Common myeloid progenitor, CD34-positive (primary cell): ENCODE results near the gene P3H2.

Experiments used
- CTCF ChIA-PET: fragments of 350-600 bp; sonication (Branson Sonifier 250); formaldehyde crosslinking; loops from one replicate; lab custom pipeline; 2021; ENCODE audit warnings: antibody characterized with exemption; lab: Charles Lee
- POLR2A ChIA-PET: fragments of 350-600 bp; sonication (Branson Sonifier 250); formaldehyde crosslinking; loops from one replicate; lab custom pipeline; 2021; ENCODE audit warnings: antibody characterized with exemption; lab: Charles Lee
- DNase-seq, 3 donors: peaks; one replicate each; pipeline versions ENCODE4 v3.0.0 to v3.0.0-alpha.2; 2013
- H3K27ac ChIP-seq, 2 experiments: 1 replicate in 1 of 2; 2 replicates in 1 of 2; pipeline ENCODE4 v1.7.0; 2013; ENCODE audit warnings: inconsistent platforms in 2 of 2, low read length in 2 of 2, mild to moderate bottlenecking in 2 of 2, low read depth in 1 of 2, moderate library complexity in 1 of 2; ENCODE audit not compliant: severe bottlenecking in 2 of 2, insufficient read depth in 1 of 2, poor library complexity in 1 of 2
- H3K27me3 ChIP-seq, 5 experiments: replicated peaks in 2 of 5; 1 replicate in 3 of 5; 2 replicates in 2 of 5; pipeline versions ENCODE4 v1.6.1 to v1.7.0; 2013; ENCODE audit warnings: low read length in 4 of 5, mild to moderate bottlenecking in 2 of 5, moderate library complexity in 2 of 5, inconsistent platforms in 1 of 5; ENCODE audit not compliant: insufficient read depth in 5 of 5, control insufficient read depth in 4 of 5
- H3K36me3 ChIP-seq, 4 experiments: 1 replicate in 2 of 4; 2 replicates in 2 of 4; pipeline versions ENCODE4 v1.6.1 to v1.7.0; 2013; ENCODE audit warnings: low read length in 3 of 4, control low read depth in 1 of 4, mild to moderate bottlenecking in 1 of 4; ENCODE audit not compliant: control insufficient read depth in 4 of 4, insufficient read depth in 4 of 4
- H3K4me1 ChIP-seq, 4 experiments: 1 replicate in 3 of 4; 2 replicates in 1 of 4; pipeline versions ENCODE4 v1.6.1 to v1.7.1; 2013; ENCODE audit warnings: low read length in 3 of 4, mild to moderate bottlenecking in 3 of 4, control low read depth in 1 of 4, inconsistent platforms in 1 of 4, moderate library complexity in 1 of 4; ENCODE audit not compliant: control insufficient read depth in 4 of 4, insufficient read depth in 4 of 4; ENCODE audit errors: control extremely low read depth in 1 of 4
- H3K4me3 ChIP-seq, 7 experiments: 1 replicate in 4 of 7; 2 replicates in 3 of 7; pipeline versions ENCODE4 v1.5.1 to v1.7.0; 2013; ENCODE audit warnings: mild to moderate bottlenecking in 7 of 7, low read length in 6 of 7, moderate library complexity in 6 of 7, inconsistent platforms in 2 of 7, low read depth in 2 of 7, control low read depth in 1 of 7; ENCODE audit not compliant: insufficient read depth in 4 of 7, control insufficient read depth in 1 of 7; ENCODE audit errors: extremely low read depth in 1 of 7
- H3K9me3 ChIP-seq, 5 experiments: 1 replicate in 4 of 5; 2 replicates in 1 of 5; pipeline versions ENCODE4 v1.6.1 to v1.7.1; 2013; ENCODE audit warnings: low read length in 4 of 5, mild to moderate bottlenecking in 2 of 5, inconsistent platforms in 1 of 5, low read depth in 1 of 5, moderate library complexity in 1 of 5; ENCODE audit not compliant: control insufficient read depth in 4 of 5, insufficient read depth in 2 of 5; ENCODE audit errors: control extremely low read depth in 1 of 5
- WGBS: methylation state at CpG from one replicate; pipeline ENCODE4 v1.1.5; 2013; ENCODE audit not compliant: insufficient coverage; 5-methylcytosine and 5-hydroxymethylcytosine counted together

The P3H2 gene

DNA sequence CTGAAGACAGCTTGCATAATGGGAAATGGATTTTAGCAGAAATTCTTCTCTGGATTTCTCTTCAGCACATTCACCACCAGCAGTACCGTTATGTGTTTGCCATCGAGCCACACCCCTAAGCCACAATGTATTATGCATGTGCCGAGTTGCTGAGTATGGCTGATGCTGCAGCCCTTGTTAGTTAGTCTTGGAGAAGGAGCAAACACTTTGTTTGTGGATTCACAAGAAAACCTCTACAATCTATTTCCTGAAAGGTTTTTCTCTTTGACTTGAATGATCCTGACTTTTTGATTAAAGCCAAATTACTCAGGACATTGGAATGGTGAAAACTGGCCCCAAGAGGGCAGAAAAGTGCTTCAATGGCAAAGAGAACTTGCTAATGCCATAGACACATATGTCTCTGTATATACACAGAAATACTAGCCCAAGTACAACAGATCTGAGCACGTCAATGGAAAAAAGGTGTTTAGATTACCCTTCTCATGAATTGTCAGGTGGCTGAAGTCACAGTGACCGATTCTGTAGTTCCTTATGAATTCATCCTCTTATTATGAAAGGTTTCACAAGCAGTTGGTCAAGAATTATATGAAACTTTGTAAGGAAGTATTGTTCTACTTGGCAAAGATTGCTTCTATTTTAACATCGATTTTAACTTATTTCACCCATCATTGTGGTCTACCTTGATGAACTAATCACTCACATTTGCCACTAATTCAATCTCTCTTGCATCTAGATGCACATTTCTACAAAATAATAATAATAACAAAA lies 103.0 kb downstream of the P3H2 start:
- Histone ChIP-seq H3K27me3 (peaks cover 0 to 2% (median 0%) of the 10 kb centered on the region in 5 experiments), H3K9me3 (no peaks in the 10 kb centered on the region), H3K27ac (no peak overlapping the region), H3K4me3 (peak overlapping the region in 1 of 7 experiments; percentile 33), H3K36me3 (no peaks in the 10 kb centered on the region), H3K4me1 (peaks cover 0 to 4% (median 0%) of the 10 kb centered on the region in 4 experiments)
- ChIA-PET CTCF (interaction anchor here (0.8 to 3.4 kb wide), 10 partner anchors 12 to 366 kb away, joined by 3 to 12 read pairs (median 4); no protein-coding TSS in a partner anchor), POLR2A (no interaction called here)
- peak; percentile 55 to 60 (median 59) for DNase-seq
- WGBS = 68% methylated on average over 4 of the region's 6 CpGs

DNA sequence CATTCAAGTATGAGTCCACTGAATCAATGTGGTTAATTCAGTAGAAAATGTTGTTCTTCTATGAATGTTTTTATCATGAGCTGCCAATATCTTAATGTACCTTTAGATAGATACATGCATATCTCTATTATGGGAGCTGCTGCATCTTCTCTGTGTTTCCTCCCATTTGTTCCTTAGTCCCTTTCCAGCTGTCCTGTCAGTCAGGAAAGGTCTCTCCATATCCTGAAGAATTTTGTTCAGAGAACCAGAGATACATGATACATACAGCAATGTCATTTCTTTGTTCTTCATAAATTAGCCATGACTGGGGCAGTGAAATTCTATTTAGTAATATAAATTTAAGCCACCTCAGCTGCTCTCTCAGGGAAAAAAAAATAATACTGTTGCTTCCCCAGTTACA lies 103.7 kb downstream of the P3H2 start:
- Histone ChIP-seq H3K36me3 (no peaks in the 10 kb centered on the region), H3K27me3 (peaks cover 0 to 2% (median 0%) of the 10 kb centered on the region in 5 experiments), H3K27ac (no peak overlapping the region), H3K4me3 (no peak overlapping the region), H3K4me1 (peaks cover 0 to 4% (median 0%) of the 10 kb centered on the region in 4 experiments), H3K9me3 (no peaks in the 10 kb centered on the region)
- POLR2A ChIA-PET = no interaction called here
- CTCF ChIA-PET = interaction anchor here (0.8 to 3.4 kb wide), 10 partner anchors 11 to 367 kb away, joined by 3 to 12 read pairs (median 3); no protein-coding TSS in a partner anchor
- no peak for DNase-seq

DNA sequence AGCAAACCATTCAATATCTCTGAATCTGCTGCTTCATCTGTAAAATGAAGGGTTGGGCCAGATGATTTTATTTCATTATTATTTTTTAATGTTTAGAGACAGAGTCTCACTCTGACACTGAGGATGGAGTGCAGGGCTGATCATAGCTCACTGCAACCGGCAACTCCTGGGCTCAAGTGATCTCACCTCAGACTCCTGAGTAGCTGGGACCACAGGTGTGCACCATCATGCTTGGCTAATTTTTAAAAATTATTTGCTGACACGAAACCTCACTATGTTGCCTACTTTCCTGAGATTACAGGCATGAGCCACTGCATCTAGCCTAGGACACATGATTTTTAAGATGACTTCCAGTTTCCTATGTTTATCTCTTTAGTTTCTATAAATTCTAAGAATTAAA lies 105.8 kb downstream of the P3H2 start:
- peaks cover 0 to 2% (median 0%) of the 10 kb centered on the region in 5 experiments for H3K27me3 ChIP-seq
- H3K4me1 ChIP-seq = peaks cover 0 to 4% (median 0%) of the 10 kb centered on the region in 4 experiments
- H3K9me3 ChIP-seq = no peaks in the 10 kb centered on the region
- no peak overlapping the region for H3K27ac ChIP-seq
- CTCF ChIA-PET = interaction anchor here (1.4 to 3.4 kb wide), 2 partner anchors 9 to 18 kb away, joined by 4 to 12 read pairs; no protein-coding TSS in a partner anchor
- DNase-seq = no peak
- WGBS = 100% methylated on average over 1 of the region's 2 CpGs
- no peaks in the 10 kb centered on the region for H3K36me3 ChIP-seq
- H3K4me3 ChIP-seq = no peak overlapping the region
- POLR2A ChIA-PET = no interaction called here

GRCh38 chr3:190013943-190014924 lies 106.5 kb downstream of the P3H2 start:
- H3K27ac ChIP-seq = no peak overlapping the region

GRCh38 chr3:190012784-190013183 lies 107.9 kb downstream of the P3H2 start:
- no peak for DNase-seq
- ChIA-PET CTCF (interaction anchor here (1.7 to 2.2 kb wide), 3 partner anchors 9 to 372 kb away, joined by 4 to 5 read pairs (median 5); no protein-coding TSS in a partner anchor), POLR2A (no interaction called here)
- Histone ChIP-seq H3K9me3 (no peaks in the 10 kb centered on the region), H3K27me3 (peaks cover 0 to 2% (median 0%) of the 10 kb centered on the region in 5 experiments), H3K36me3 (no peaks in the 10 kb centered on the region), H3K4me1 (peaks cover 0 to 4% (median 0%) of the 10 kb centered on the region in 4 experiments), H3K4me3 (no peak overlapping the region), H3K27ac (no peak overlapping the region)
- 100% methylated on average over 5 of the region's 6 CpGs for WGBS

More at GRCh38 chr3:190013943-190014924, 106.5 kb downstream of the P3H2 start:
- no peaks in the 10 kb centered on the region for H3K9me3 ChIP-seq
- no peak for DNase-seq
- H3K4me3 ChIP-seq = no peak overlapping the region
- WGBS = 95% methylated on average over 3 of the region's 7 CpGs
- POLR2A ChIA-PET = no interaction called here
- H3K27me3 ChIP-seq = peaks cover 0 to 2% (median 0%) of the 10 kb centered on the region in 5 experiments
- no peaks in the 10 kb centered on the region for H3K36me3 ChIP-seq
- CTCF ChIA-PET = interaction anchor here (0.7 to 3.4 kb wide), 5 partner anchors 8 to 370 kb away, joined by 3 to 12 read pairs (median 3); no protein-coding TSS in a partner anchor
- H3K4me1 ChIP-seq = peaks cover 0 to 4% (median 0%) of the 10 kb centered on the region in 4 experiments

GRCh38 chr3:190012314-190012782 lies 108.3 kb downstream of the P3H2 start:
- POLR2A ChIA-PET = no interaction called here
- no peaks in the 10 kb centered on the region for H3K36me3 ChIP-seq
- H3K9me3 ChIP-seq = no peaks in the 10 kb centered on the region
- H3K4me1 ChIP-seq = peaks cover 0 to 1% (median 0%) of the 10 kb centered on the region in 4 experiments
- CTCF ChIA-PET = interaction anchor here (1.7 to 2.2 kb wide), 3 partner anchors 9 to 372 kb away, joined by 4 to 5 read pairs (median 5); no protein-coding TSS in a partner anchor
- DNase-seq = no peak
- H3K27me3 ChIP-seq = peaks cover 0 to 2% (median 0%) of the 10 kb centered on the region in 5 experiments
- WGBS = 93% methylated on average over 3 of the region's 4 CpGs
- H3K27ac ChIP-seq = no peak overlapping the region
- H3K4me3 ChIP-seq = no peak overlapping the region
